ENCODE results near the gene NF1. TPM values are rescaled to one million over a fixed set of nuclear protein-coding genes. Genes with fewer than 3 reads are reported as not detected.
"Not testable (repeated sequence)": the region's sequence is repeated elsewhere in the genome, so short reads cannot be mapped to it uniquely, and the experiment has no call there.

NF1 gene
- polyA plus RNA-seq, 3 donors from 2014 or later = 2.1 to 4.7 (median 3.5) TPM

- H3K27ac Mint-ChIP-seq = no peak overlapping the region
Observed at GRCh38 chr17:31156326-31156725, 61.5 kb downstream of the NF1 start.

DNA sequence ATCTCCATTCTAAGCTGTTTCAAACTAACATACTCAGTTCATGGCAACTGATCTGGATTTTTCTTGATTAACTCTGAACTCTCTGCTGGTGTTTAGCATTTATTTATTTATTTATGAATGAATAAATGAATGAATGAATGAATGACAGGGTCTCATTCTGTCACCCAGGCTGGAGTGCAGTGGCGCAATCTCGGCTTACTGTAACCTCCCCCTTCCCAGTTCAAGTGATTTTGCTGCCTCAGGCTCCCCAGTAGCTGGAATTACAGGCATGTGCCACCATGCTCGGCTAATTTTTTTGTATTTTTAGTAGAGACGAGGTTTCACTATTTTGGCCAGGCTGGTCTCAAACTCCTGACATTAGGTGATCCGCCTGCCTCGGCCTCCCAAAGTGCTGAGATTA lies 62.1 kb downstream of the NF1 start:
- H3K4me1 Mint-ChIP-seq = peaks cover 16 to 43% of the 10 kb centered on the region in 2 donors
- not testable (repeated sequence) for H3K27me3 Mint-ChIP-seq (ENCODE audit: low read depth in 3 of 3); DNase-seq; H3K4me3 Mint-ChIP-seq; H3K9me3 Mint-ChIP-seq
- H3K27ac Mint-ChIP-seq = peak overlapping the region in 2 of 6 donors; percentile 15 to 75
- peaks cover 0 to 15% (median 10%) of the 10 kb centered on the region in 3 donors for H3K36me3 Mint-ChIP-seq

More at GRCh38 chr17:31156326-31156725, 61.5 kb downstream of the NF1 start:
- no peak for DNase-seq
- Mint-ChIP-seq H3K27me3 (ENCODE audit: low read depth in 3 of 3) (peaks cover 0 to 1% (median 0%) of the 10 kb centered on the region in 3 donors), H3K4me3 (no peak overlapping the region), H3K4me1 (peaks cover 16 to 42% of the 10 kb centered on the region in 2 donors), H3K36me3 (peaks cover 0 to 15% (median 10%) of the 10 kb centered on the region in 3 donors), H3K9me3 (peaks cover 0 to 4% (median 0%) of the 10 kb centered on the region in 6 donors)

DNA sequence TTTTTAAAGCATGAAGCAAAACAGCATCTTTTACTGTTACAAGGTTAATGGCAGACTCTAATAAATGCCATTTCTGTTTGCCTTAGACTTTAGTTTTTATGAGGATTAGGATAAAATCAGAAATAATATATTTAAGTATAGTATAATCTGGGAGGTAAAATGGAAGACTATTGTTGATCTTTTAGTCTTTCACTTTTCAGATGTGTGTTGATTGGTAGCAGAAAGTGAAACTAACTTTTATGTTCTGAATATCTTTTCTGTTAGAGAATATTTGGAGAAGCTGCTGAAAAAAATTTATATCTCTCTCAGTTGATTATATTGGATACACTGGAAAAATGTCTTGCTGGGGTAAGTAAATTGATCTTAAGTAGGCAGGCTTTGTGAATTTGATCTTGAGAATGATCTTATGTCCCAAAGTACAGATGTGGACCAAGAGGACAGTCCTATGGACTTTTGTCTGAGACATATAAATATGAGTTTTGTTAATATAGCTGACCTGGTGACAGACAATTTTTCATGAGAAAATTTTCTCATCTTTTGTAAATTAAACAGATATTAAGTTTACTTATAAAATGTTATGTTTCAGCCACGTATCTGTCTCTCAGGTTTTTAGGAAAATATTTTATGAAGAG lies 64.1 kb downstream of the NF1 start:
- peaks cover 0 to 17% (median 7%) of the 10 kb centered on the region in 3 donors for H3K36me3 Mint-ChIP-seq
- peaks cover 0 to 1% (median 0%) of the 10 kb centered on the region in 3 donors for H3K27me3 Mint-ChIP-seq (ENCODE audit: low read depth in 3 of 3)
- H3K27ac Mint-ChIP-seq = peak overlapping the region; percentile 93 to 97 (median 96)
- DNase-seq = peak; percentile 26 to 39 (median 38)
- H3K4me1 Mint-ChIP-seq = peaks cover 15 to 37% of the 10 kb centered on the region in 2 donors
- no peaks in the 10 kb centered on the region for H3K9me3 Mint-ChIP-seq
- H3K4me3 Mint-ChIP-seq = peak overlapping the region; percentile 88 to 95 (median 89)

DNA sequence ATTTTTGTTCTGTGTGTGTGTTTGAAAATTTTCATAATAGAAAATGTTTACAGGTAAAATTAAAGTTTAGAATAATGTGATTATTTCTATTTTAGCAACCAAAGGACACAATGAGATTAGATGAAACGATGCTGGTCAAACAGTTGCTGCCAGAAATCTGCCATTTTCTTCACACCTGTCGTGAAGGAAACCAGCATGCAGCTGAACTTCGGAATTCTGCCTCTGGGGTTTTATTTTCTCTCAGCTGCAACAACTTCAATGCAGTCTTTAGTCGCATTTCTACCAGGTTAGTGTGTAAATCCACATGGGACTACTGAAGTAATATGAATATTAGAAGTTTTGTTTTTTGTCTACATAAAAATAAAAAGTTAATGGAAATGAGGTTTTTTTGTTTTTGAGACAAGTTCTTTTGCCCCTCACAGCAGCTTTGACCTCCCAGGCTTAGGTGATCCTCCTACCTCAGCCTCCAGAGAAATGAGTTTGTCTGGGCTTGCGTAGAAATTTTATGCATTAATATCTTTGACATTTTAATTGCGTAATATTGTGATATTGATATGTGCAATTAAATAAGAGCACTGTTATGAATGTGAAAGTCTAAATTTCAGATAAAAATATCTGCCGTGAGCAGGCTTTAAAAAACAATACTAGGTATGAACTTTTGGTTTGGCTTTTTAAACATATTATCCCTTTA lies 68.5 kb downstream of the NF1 start:
- Mint-ChIP-seq H3K9me3 (no peaks in the 10 kb centered on the region), H3K27me3 (ENCODE audit: low read depth in 3 of 3) (no peaks in the 10 kb centered on the region), H3K4me3 (no peak overlapping the region), H3K4me1 (peaks cover 16 to 33% of the 10 kb centered on the region in 2 donors), H3K27ac (peak overlapping the region in 1 of 6 donors; percentile 1), H3K36me3 (peaks cover 0 to 22% (median 6%) of the 10 kb centered on the region in 3 donors)
- DNase-seq = no peak

DNA sequence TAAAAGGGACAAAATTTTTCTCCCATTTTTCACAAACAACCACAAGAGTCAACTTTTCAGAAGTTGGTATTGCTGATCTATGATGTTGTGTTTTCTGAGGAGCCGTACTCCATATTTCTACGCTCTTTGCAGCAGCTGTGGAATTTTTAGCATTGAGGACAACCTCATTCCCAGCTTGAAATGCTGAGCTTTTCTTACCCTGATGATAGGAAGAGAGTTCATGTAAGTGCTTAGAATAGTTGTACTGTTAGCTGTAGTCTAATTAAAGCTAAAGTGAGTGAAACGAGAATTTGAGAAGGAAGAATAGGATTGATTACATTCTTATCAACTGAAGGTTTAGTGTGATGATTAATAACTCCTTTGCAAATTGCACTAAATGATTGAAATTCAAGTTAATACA lies 72.3 kb downstream of the NF1 start:
- Mint-ChIP-seq H3K4me3 (no peak overlapping the region), H3K4me1 (peaks cover 0 to 3% of the 10 kb centered on the region in 2 donors), H3K9me3 (no peaks in the 10 kb centered on the region), H3K27me3 (ENCODE audit: low read depth in 3 of 3) (no peaks in the 10 kb centered on the region), H3K27ac (no peak overlapping the region), H3K36me3 (peaks cover 6 to 31% (median 10%) of the 10 kb centered on the region in 3 donors)
- DNase-seq = no peak

- Mint-ChIP-seq H3K27ac (no peak overlapping the region), H3K4me1 (no peaks in the 10 kb centered on the region), H3K9me3 (peaks cover 0 to 2% (median 0%) of the 10 kb centered on the region in 6 donors), H3K4me3 (no peak overlapping the region), H3K36me3 (peaks cover 9 to 19% (median 12%) of the 10 kb centered on the region in 3 donors), H3K27me3 (ENCODE audit: low read depth in 3 of 3) (no peaks in the 10 kb centered on the region)
- no peak for DNase-seq
Observed at GRCh38 chr17:31171701-31172100, 76.9 kb downstream of the NF1 start.

GRCh38 chr17:31172388-31172787 lies 77.6 kb downstream of the NF1 start:
- Mint-ChIP-seq H3K27ac (no peak overlapping the region), H3K27me3 (ENCODE audit: low read depth in 3 of 3) (no peaks in the 10 kb centered on the region)

GRCh38 chr17:31174215-31174614 lies 79.4 kb downstream of the NF1 start:
- no peak overlapping the region for H3K4me3 Mint-ChIP-seq
- no peak for DNase-seq
- H3K9me3 Mint-ChIP-seq = peaks cover 0 to 2% (median 0%) of the 10 kb centered on the region in 6 donors
- no peak overlapping the region for H3K27ac Mint-ChIP-seq
- no peaks in the 10 kb centered on the region for H3K27me3 Mint-ChIP-seq (ENCODE audit: low read depth in 3 of 3)
- peaks cover 7 to 31% (median 17%) of the 10 kb centered on the region in 3 donors for H3K36me3 Mint-ChIP-seq
- H3K4me1 Mint-ChIP-seq = no peaks in the 10 kb centered on the region

More at GRCh38 chr17:31172388-31172787, 77.6 kb downstream of the NF1 start:
- Mint-ChIP-seq H3K4me1 (no peaks in the 10 kb centered on the region), H3K9me3 (peaks cover 0 to 2% (median 0%) of the 10 kb centered on the region in 6 donors), H3K4me3 (no peak overlapping the region), H3K36me3 (peaks cover 8 to 25% (median 16%) of the 10 kb centered on the region in 3 donors)
- DNase-seq = no peak

- Mint-ChIP-seq H3K36me3 (peaks cover 6 to 27% (median 12%) of the 10 kb centered on the region in 3 donors), H3K4me1 (no peaks in the 10 kb centered on the region), H3K9me3 (peaks cover 0 to 2% (median 0%) of the 10 kb centered on the region in 6 donors), H3K27ac (no peak overlapping the region), H3K27me3 (ENCODE audit: low read depth in 3 of 3) (no peaks in the 10 kb centered on the region), H3K4me3 (no peak overlapping the region)
- DNase-seq = no peak
Observed at GRCh38 chr17:31175237-31175636, 80.5 kb downstream of the NF1 start.

DNA sequence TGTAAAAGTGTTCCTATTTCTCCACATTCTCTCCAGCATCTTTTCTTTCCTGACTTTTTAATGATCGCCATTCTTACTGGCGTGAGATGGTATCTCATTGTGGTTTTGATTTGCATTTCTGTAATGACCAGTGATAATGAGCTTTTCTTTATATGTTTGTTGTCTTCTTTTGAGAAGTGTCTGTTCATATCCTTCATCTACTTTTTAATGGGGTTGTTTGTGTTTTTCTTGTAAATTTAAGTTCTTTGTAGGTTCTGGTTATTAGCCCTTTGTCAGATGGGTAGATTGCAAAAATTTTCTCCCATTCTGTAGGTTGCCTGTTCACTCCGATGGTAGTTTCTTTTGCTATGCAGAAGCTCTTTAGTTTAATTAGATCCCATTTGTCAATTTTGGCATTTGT lies 81.4 kb downstream of the NF1 start:
- not testable (repeated sequence) for DNase-seq; H3K4me3 Mint-ChIP-seq; H3K4me1 Mint-ChIP-seq; H3K27ac Mint-ChIP-seq; H3K9me3 Mint-ChIP-seq; H3K27me3 Mint-ChIP-seq (ENCODE audit: low read depth in 3 of 3)
- peaks cover 6 to 25% (median 9%) of the 10 kb centered on the region in 3 donors for H3K36me3 Mint-ChIP-seq

DNA sequence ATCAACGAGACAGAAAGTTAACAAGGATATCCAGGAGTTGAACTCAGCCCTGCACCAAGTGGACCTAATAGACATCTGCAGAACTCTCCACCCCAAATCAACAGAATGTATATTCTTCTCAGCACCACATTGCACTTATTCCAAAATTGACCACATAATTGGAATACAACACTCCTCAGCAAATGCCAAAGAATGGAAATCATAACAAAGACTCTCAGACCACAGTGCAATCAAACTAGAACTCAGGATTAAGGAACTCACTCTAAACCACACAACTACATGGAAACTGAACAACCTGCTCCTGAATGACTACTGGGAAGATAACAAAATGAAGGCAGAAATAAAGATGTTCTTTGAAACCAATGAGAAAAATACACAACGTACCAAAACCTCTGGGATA lies 84.2 kb downstream of the NF1 start:
- H3K27me3 Mint-ChIP-seq (ENCODE audit: low read depth in 3 of 3); H3K27ac Mint-ChIP-seq; H3K4me3 Mint-ChIP-seq; H3K4me1 Mint-ChIP-seq; H3K9me3 Mint-ChIP-seq; DNase-seq: not testable (repeated sequence)
- peaks cover 12 to 39% (median 26%) of the 10 kb centered on the region in 3 donors for H3K36me3 Mint-ChIP-seq

- no peak overlapping the region for H3K4me3 Mint-ChIP-seq
- no peaks in the 10 kb centered on the region for H3K27me3 Mint-ChIP-seq (ENCODE audit: low read depth in 3 of 3)
- peaks cover 13 to 14% of the 10 kb centered on the region in 2 donors for H3K4me1 Mint-ChIP-seq
- H3K36me3 Mint-ChIP-seq = peaks cover 4 to 6% (median 4%) of the 10 kb centered on the region in 3 donors
- no peaks in the 10 kb centered on the region for H3K9me3 Mint-ChIP-seq
- H3K27ac Mint-ChIP-seq = no peak overlapping the region
- no peak for DNase-seq
Observed at GRCh38 chr17:31195305-31195704, 100.5 kb downstream of the NF1 start.

DNA sequence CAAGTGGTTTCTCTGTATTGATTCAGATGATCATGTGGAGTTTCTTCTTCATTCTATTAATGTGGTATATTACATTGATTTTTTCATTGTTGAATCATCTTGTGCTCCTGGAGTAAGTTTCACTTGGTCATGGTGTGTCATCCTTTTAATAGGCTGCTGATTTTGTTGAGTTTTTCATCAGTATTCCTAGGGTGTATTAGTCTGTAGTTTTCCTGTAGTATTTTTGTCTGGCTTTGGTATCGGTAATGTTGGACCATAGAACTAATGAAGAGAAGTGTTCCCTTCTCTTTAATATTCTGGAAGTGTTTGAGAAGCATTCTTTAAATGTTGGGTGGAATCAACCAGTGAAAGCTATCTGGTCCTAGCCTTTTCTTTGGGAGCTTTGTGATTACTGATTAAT lies 103.2 kb downstream of the NF1 start:
- Mint-ChIP-seq H3K9me3 (no peaks in the 10 kb centered on the region), H3K36me3 (peaks cover 0 to 12% (median 4%) of the 10 kb centered on the region in 3 donors), H3K4me1 (peaks cover 13 to 14% of the 10 kb centered on the region in 2 donors), H3K27me3 (ENCODE audit: low read depth in 3 of 3) (no peaks in the 10 kb centered on the region), H3K4me3 (no peak overlapping the region), H3K27ac (no peak overlapping the region)
- DNase-seq = no peak

DNA sequence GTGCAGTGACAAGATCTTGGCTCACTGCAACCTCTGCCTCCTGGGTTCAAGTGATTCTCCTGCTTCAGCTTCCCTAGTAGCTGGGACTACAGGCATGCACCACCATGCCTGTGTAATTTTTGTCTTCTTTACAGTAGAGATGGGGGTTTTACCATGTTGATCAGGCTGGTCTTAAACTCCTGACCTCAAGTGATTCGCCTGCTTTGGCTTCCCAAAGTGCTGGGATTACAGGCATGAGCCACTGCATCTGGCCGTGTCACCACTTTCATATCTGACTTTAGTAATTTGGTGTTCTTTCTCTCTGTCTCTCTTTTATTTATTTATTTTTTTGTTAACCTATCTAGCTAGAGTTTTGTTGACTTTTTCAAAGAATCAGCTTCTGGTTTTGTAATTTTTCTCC lies 103.9 kb downstream of the NF1 start:
- H3K27me3 Mint-ChIP-seq (ENCODE audit: low read depth in 3 of 3); H3K4me1 Mint-ChIP-seq; H3K4me3 Mint-ChIP-seq; H3K27ac Mint-ChIP-seq; H3K9me3 Mint-ChIP-seq; DNase-seq: not testable (repeated sequence)
- H3K36me3 Mint-ChIP-seq = peaks cover 0 to 13% (median 4%) of the 10 kb centered on the region in 3 donors
